SK-N-DZ (cell line): ENCODE measurements around the gene ANKS6.

Experiments
- DNase-seq: peaks from one replicate; pipeline ENCODE4 v3.0.0-alpha.2; 2015; ENCODE audit warnings: low spot score

Gene ANKS6

GRCh38 chr9:98738741-98739140 is 57.6 kb downstream of the ANKS6 start:
- no peak for DNase-seq

DNA sequence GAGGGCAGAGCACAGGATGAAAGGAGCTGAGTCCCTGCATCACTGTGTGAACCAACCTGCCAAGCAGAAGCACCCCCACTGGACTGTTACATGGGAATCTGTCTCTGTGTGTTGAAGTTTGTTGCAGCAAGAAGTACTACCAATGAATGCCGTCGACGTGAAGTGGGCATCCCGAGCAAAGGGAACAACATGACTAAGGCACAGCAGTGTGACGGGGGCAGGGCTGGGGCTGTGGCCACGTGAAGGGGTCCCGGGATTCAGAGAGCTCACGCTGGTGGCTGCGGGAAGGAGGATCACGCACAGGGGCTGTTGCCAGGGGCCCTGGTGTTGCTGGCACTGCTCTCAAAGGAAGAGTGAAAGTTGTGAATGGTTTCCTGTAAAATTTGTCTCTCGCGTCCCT is 60.1 kb downstream of the ANKS6 start:
- DNase-seq = no peak

GRCh38 chr9:98732801-98733200 is 63.6 kb downstream of the ANKS6 start:
- no peak for DNase-seq

DNA sequence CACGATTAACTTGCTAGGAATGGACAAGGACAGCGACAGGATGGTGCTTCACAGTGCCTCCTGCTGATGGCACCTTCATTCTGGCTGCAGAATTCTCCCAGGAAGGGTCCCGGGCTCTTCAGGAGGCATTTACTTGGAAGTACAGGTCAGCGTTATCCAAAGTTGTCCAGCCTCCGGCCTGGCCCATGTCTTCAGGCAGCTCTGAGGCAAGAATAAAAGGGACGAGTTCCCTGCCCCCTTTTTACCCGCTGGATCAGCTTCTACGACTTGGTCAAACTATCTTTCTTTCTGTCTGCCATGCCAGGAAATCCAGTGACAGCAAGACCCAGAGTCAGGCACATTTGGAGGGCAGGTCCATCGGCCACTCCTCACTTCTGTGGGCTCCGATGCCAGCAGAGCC is 64.3 kb downstream of the ANKS6 start:
- DNase-seq = no peak

DNA sequence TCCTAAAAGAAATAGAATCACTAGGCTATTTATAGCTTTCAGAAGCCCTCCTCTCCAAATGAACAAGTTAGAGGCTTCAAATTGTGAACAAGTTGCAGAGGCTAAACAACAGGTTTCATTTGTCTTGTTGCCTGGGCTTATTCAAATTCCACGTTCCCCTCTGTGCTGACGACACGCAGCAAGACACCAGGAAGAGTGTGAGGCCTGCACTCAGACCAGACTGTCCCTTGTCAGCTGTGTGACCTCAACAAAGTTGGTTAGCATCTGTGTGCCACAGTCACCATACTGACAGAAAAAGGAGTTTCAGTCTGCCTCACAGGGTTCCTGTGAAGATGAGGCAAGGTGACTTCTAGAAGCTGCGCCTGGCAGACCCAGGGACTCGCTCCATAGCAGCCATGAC is 65.5 kb downstream of the ANKS6 start:
- no peak for DNase-seq

- no peak for DNase-seq
These were observed 67.9 kb downstream of the ANKS6 start for GRCh38 chr9:98728500-98728899.

GRCh38 chr9:98727428-98727827 is 68.9 kb downstream of the ANKS6 start:
- peak; percentile 46 for DNase-seq

DNA sequence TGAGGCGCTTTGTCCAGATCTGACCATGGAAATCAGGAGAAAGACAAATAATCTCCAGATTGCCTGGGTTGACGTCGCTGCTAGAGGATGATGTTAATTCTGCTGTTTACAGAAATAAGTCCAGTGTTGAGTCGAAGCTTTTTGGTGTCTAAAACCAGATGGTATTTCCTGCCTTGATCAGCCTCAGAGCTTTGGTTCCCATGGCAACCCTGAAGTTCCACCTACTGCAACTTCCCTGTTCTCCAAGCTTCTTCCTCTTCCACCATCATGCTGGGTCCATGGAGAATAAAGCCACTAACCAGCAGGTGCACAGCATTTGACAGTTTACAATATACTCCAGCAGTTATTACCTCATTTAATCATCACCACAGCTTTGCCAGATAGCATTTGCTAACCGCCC is 69.6 kb downstream of the ANKS6 start:
- no peak for DNase-seq

DNA sequence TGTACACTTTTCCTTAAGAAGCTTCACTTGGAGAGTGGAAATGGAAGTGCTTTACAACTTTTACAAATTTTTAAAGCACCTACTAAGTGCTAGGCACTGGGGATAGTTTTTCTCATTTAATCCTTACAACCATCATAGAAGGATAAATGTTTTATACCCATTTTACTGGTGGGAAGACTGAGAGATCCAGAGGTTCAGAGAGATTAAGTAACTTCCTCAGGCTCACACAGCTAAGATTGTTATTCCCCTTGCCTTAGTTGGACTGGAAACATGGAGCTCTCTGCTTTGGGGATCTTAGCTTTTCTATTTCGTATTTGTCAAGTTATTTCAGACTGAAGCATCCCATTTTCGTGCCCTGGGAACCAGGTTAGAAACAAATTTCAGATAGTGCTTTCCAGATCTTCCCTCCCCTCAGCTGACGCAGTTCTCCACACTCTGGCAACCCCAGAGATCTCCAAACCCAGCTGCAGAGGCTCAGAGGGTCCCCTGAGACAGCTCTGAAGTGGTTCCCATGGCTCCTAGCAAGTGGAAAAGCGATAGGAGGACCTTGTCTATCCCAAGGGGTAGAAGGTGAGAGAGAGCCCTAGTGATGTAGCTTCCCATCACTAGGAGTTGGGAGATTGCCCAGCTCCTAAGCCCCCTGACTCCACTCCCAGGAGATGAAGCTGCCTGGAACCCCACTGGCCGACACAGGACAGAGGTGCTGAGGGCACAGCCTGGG is 71.4 kb downstream of the ANKS6 start:
- DNase-seq = no peak

GRCh38 chr9:98721643-98722042 is 74.7 kb downstream of the ANKS6 start:
- DNase-seq = no peak

GRCh38 chr9:98720402-98720801 is 76.0 kb downstream of the ANKS6 start:
- no peak for DNase-seq

DNA sequence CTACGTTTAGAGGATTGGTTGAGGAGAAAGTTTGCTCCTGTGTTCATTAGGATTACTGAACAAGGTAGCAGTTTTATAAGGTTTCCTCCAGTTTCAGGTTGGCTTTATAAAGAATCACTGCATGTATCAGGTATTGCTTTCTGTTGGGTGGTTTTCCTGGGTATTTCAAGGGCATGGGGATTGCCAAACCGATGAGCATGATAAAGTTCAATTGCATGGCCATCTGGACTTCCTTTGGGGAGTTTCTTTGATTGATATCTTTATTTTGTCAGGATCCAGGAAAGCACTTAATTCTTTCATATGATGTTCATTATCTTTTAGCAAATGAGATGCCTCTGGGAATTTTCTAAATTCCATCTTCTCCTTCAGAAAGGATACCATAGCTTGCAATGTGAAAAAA is 77.3 kb downstream of the ANKS6 start:
- no peak for DNase-seq

- DNase-seq = no peak
These were observed 81.5 kb downstream of the ANKS6 start for GRCh38 chr9:98714833-98715232.

DNA sequence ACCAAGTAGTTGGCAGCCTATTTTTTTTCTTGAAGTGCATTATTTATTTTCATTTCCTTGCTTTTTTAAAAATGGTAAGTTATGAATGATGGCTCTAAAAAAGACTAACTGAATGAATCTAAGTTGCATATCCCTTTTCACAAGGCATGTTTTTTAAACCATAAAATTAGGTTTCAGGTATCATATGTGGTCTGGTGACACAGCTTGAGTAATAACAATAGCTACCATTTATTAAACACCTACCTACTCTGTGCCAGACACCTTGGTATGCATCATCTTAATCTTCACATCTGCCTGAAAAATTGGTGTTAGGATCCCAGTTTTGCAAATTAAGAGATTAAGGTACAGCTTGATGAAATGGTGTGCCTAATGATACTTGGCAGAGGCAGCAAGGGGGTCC is 83.4 kb downstream of the ANKS6 start:
- no peak for DNase-seq

GRCh38 chr9:98709968-98710965 is 86.1 kb downstream of the ANKS6 start:
- DNase-seq = no peak

- no peak for DNase-seq
These were observed 87.1 kb downstream of the ANKS6 start, which contains the start of gene GABBR2 for GRCh38 chr9:98708933-98709911. TSS of gene GABBR2 (minus strand) at chr9:98708935. CDS start at chr9:98708737, 198 bp downstream.

DNA sequence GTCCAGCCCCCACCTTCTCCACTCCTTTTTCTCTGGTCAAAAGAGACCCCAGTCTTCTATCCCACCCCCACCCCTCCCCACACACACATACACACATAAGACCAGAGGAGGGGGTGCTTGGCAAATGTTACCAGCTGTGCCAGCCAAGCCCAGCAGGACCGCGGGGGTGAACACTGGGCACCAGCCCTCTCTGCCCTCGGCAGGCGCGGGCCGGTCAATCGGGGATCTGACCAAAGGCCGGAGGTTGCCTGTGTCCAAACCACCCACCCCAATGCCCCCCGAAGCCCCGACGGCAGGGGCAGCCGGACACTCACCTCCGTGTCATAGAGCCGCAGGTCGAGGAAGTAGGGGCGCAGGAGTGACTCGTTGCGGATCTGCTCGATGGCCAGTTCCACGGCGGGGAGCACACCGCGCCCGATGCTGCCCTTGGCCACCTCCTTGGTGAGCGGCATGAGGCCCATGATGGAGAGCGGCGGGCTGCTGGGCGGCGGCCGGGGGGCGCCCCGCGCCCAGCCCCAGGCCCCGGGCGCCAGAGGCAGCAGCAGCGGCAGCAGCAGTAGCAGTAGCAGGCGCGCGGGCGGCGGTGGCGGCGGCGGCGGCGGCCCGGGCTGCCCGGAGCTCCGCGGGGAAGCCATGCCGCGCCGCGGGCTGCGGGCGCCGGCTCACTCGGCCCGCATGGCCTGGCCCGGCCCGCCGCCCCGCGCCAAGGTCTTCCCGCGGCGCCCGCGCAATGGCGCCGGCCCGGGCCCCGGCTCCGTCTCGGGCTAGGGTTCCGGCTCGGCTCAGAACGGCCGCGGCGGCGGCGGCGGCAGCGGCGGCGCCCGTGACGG is 88.0 kb downstream of the ANKS6 start:
- DNase-seq = no peak

- peak; percentile 61 for DNase-seq
These were observed 88.9 kb downstream of the ANKS6 start for GRCh38 chr9:98707166-98708102.

DNA sequence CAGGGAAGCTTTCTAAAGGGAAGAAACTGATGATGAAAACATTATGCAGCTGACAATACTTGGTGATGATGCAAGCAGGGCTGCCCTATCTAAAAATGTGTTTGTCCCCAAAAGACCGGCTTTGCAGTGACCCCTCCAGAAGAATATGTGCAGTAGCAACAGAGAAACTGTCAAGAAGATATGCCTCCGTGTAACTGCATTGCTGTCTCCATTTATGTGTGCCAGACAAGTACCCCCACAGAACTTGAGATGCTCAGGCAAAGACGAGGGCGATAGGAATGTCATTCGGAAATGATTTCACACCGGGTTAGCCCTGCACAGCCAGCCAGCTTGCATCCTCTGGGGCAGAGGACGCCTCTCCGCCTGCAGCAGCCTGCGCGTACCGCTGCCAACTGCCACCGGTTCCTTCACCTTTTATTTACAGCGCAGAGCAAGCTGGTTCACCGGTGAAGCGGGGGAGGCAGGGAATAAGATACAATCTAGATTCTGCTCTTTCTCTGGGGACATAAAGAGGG is 89.6 kb downstream of the ANKS6 start:
- DNase-seq = peak; percentile 18
